Measurements from ENCODE around the gene MFAP2.

DNA sequence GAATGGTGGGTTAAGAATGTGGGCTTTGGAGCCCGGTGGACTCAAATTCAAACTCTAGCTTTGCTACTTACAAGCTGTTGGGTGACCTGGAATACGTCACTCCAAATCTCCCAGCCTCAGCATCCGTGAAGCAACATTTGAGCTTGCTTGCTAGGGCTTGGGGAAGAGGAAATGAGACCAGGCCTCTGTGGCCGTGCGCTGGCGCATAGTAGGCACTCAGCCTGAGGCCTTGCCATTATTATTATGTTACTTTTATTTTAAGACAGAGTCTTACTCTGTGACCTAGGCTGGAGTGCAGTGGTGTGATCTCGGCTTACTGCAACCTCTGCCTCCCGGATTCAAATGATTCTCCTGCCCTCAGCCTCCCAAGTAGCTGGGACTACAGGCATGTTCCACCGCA lies 12.3 kb upstream of the MFAP2 start:
- TF ChIP-seq, protein P1, sequence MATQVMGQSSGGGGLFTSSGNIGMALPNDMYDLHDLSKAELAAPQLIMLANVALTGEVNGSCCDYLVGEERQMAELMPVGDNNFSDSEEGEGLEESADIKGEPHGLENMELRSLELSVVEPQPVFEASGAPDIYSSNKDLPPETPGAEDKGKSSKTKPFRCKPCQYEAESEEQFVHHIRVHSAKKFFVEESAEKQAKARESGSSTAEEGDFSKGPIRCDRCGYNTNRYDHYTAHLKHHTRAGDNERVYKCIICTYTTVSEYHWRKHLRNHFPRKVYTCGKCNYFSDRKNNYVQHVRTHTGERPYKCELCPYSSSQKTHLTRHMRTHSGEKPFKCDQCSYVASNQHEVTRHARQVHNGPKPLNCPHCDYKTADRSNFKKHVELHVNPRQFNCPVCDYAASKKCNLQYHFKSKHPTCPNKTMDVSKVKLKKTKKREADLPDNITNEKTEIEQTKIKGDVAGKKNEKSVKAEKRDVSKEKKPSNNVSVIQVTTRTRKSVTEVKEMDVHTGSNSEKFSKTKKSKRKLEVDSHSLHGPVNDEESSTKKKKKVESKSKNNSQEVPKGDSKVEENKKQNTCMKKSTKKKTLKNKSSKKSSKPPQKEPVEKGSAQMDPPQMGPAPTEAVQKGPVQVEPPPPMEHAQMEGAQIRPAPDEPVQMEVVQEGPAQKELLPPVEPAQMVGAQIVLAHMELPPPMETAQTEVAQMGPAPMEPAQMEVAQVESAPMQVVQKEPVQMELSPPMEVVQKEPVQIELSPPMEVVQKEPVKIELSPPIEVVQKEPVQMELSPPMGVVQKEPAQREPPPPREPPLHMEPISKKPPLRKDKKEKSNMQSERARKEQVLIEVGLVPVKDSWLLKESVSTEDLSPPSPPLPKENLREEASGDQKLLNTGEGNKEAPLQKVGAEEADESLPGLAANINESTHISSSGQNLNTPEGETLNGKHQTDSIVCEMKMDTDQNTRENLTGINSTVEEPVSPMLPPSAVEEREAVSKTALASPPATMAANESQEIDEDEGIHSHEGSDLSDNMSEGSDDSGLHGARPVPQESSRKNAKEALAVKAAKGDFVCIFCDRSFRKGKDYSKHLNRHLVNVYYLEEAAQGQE (IDR thresholded peaks at IDR 0.05; ENCODE audit: low read depth): no peak
- TF ChIP-seq TEAD4 (IDR thresholded peaks at IDR 0.05) (no peak), RAD21 (IDR thresholded peaks at IDR 0.05; ENCODE audit: low read depth) (no peak), EP300 (IDR thresholded peaks at IDR 0.05; ENCODE audit: borderline replicate concordance) (no peak), TAF1 (IDR thresholded peaks at IDR 0.05; ENCODE audit: low read depth) (no peak), CEBPB (IDR thresholded peaks at IDR 0.05) (no peak), NFIC (IDR thresholded peaks at IDR 0.05) (no peak), EGR1 (IDR thresholded peaks at IDR 0.05) (no peak), CREB1 (IDR thresholded peaks at IDR 0.05; ENCODE audit: low read depth) (no peak)
- TF ChIP-seq, protein P2, sequence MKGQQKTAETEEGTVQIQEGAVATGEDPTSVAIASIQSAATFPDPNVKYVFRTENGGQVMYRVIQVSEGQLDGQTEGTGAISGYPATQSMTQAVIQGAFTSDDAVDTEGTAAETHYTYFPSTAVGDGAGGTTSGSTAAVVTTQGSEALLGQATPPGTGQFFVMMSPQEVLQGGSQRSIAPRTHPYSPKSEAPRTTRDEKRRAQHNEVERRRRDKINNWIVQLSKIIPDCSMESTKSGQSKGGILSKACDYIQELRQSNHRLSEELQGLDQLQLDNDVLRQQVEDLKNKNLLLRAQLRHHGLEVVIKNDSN (IDR thresholded peaks at IDR 0.05): no peak
